Endothelial cell of umbilical vein (primary cell): ENCODE results near the gene SEH1L. TPM values are rescaled to one million over a fixed set of nuclear protein-coding genes. Genes with fewer than 3 reads are reported as not detected.

Source experiments
- BruUV-seq: library from RNA; stranded (reverse); fragments of 400-500 nt; replicated peaks from 2 replicates; lab custom pipeline; 2021; lab: Mats Ljungman, UMichigan
- CTCF ChIA-PET: fragments of 300-600, 350-600 bp; sonication (Branson Sonifier 250); formaldehyde crosslinking; loops from one replicate; lab custom pipeline; 2021; ENCODE audit warnings: antibody characterized with exemption, inconsistent platforms; lab: Charles Lee
- POLR2A ChIA-PET: fragments of 300-600, 350-600 bp; sonication (Branson Sonifier 250); formaldehyde crosslinking; loops from one replicate; lab custom pipeline; 2021; ENCODE audit warnings: antibody characterized with exemption, inconsistent platforms; lab: Charles Lee
- DNase-seq: peaks from one replicate; pipeline ENCODE4 v3.0.0-alpha.2; 2011; ENCODE audit warnings: low read depth, low spot score
- FAIRE-seq: peaks from 2 replicates; lab custom pipeline; 2011; peaks lifted over from hg19 to GRCh38; lab: Jason Lieb, UNC
- H2AFZ ChIP-seq: 2 replicates; pipeline ENCODE4 v1.6.0; 2012; ENCODE audit warnings: low read depth, low read length, control low read depth, inconsistent platforms
- H3K27ac ChIP-seq: 2 replicates; pipeline ENCODE4 v1.5.1; 2011; ENCODE audit warnings: low read depth, mild to moderate bottlenecking, control low read depth, low read length, moderate library complexity; ENCODE audit not compliant: insufficient read depth
- H3K27me3 ChIP-seq, 2 experiments: 2 replicates each; pipeline versions ENCODE4 v1.6.0 to v1.6.1; 2011; ENCODE audit warnings: low read length in 2 of 2, mixed read lengths in 1 of 2; ENCODE audit not compliant: control insufficient read depth in 2 of 2, insufficient read depth in 2 of 2
- H3K36me3 ChIP-seq, 2 experiments: 2 replicates in 1 of 2; 3 replicates in 1 of 2; pipeline ENCODE4 v1.5.1; 2011; ENCODE audit warnings: low read length in 2 of 2, mild to moderate bottlenecking in 1 of 2, moderate library complexity in 1 of 2; ENCODE audit not compliant: control insufficient read depth in 2 of 2, insufficient read depth in 2 of 2; ENCODE audit errors: extremely low read depth in 1 of 2
- H3K4me1 ChIP-seq: 3 replicates; pipeline ENCODE4 v1.5.1; 2011; ENCODE audit warnings: mild to moderate bottlenecking, low read length; ENCODE audit not compliant: control insufficient read depth, insufficient read depth; ENCODE audit errors: extremely low read depth
- H3K4me2 ChIP-seq: 2 replicates; pipeline ENCODE4 v1.6.1; 2011; ENCODE audit warnings: low read length, control low read depth, mixed read lengths; ENCODE audit not compliant: insufficient read depth
- H3K4me3 ChIP-seq, 3 experiments: fragments of 200-600 bp in 1 of 3; sonication (generic), shearing (Covaris generic) in 1 of 3; replicated peaks in 1 of 3; 2 replicates each; pipeline ENCODE4 v1.5.1; 2011 to 2016; ENCODE audit warnings: control low read depth in 3 of 3, low read length in 3 of 3, mild to moderate bottlenecking in 2 of 3, inconsistent platforms in 1 of 3, low read depth in 1 of 3, moderate library complexity in 1 of 3; ENCODE audit not compliant: insufficient read depth in 1 of 3
- H3K79me2 ChIP-seq: 2 replicates; pipeline ENCODE4 v1.6.0; 2012; ENCODE audit warnings: low read length, inconsistent platforms; ENCODE audit not compliant: control insufficient read depth, insufficient read depth
- H3K9ac ChIP-seq: replicated peaks from 2 replicates; pipeline ENCODE3; 2011; ENCODE audit warnings: low read length, control low read depth; ENCODE audit not compliant: insufficient read depth; ENCODE audit errors: extremely low read depth
- H3K9me1 ChIP-seq: replicated peaks from 3 replicates; pipeline ENCODE4 v1.6.0; 2011; ENCODE audit warnings: mild to moderate bottlenecking, low read length; ENCODE audit not compliant: control insufficient read depth, insufficient read depth; ENCODE audit errors: extremely low read depth
- H3K9me3 ChIP-seq: replicated peaks from 2 replicates; pipeline ENCODE4 v1.5.1; 2012; ENCODE audit warnings: low read length, inconsistent platforms; ENCODE audit not compliant: control insufficient read depth, insufficient read depth
- H4K20me1 ChIP-seq: replicated peaks from 2 replicates; pipeline ENCODE3; 2011; ENCODE audit warnings: mild to moderate bottlenecking, low read length; ENCODE audit not compliant: control insufficient read depth, insufficient read depth; ENCODE audit errors: extremely low read depth
- CTCF ChIP-seq, 2 donors: IDR thresholded peaks; 1 replicate in 1 of 2; 2 replicates in 1 of 2; pipeline ENCODE4 v1.5.1; 2011; ENCODE audit warnings: low read length in 2 of 2, mild to moderate bottlenecking in 2 of 2, moderate library complexity in 2 of 2, control low read depth in 1 of 2, inconsistent platforms in 1 of 2, low read depth in 1 of 2; ENCODE audit not compliant: insufficient read depth in 1 of 2; ENCODE audit errors: extremely low read depth in 1 of 2
- EZH2 ChIP-seq: IDR thresholded peaks from 2 replicates; pipeline ENCODE4 v1.6.1; 2012; ENCODE audit warnings: borderline replicate concordance, low read depth, mild to moderate bottlenecking, moderate library complexity, low read length, inconsistent platforms; ENCODE audit not compliant: severe bottlenecking
- FOS ChIP-seq: IDR thresholded peaks from 2 replicates; pipeline ENCODE4 v1.6.1; 2011; ENCODE audit warnings: mild to moderate bottlenecking, low read length, moderate library complexity, borderline replicate concordance; ENCODE audit not compliant: insufficient read depth
- GATA2 ChIP-seq: IDR thresholded peaks from 2 replicates; pipeline ENCODE4 v1.7.0; 2011; ENCODE audit warnings: low read depth, mild to moderate bottlenecking, moderate library complexity, mixed read lengths, low read length; ENCODE audit not compliant: insufficient read length, insufficient read depth
- JUN ChIP-seq: IDR thresholded peaks from 2 replicates; pipeline ENCODE4 v1.6.1; 2011; ENCODE audit warnings: borderline replicate concordance, low read depth; ENCODE audit not compliant: insufficient read length, insufficient read depth
- MAX ChIP-seq: IDR thresholded peaks from 2 replicates; pipeline ENCODE4 v1.6.1; 2011; ENCODE audit not compliant: insufficient read depth, insufficient read length
- MYC ChIP-seq: IDR thresholded peaks from one replicate; pipeline ENCODE4 v1.6.1; 2011; ENCODE audit warnings: mild to moderate bottlenecking, low read depth, low read length
- POLR2A ChIP-seq: IDR thresholded peaks from 2 replicates; pipeline ENCODE4 v1.6.1; 2012; ENCODE audit warnings: low read depth, mild to moderate bottlenecking, control low read depth, low read length
- POLR2AphosphoS5 ChIP-seq: IDR thresholded peaks from 2 replicates; pipeline ENCODE4 v1.6.1; 2012; ENCODE audit warnings: low read depth, mild to moderate bottlenecking, control low read depth, low read length, moderate library complexity; ENCODE audit not compliant: insufficient read depth
- dilution Hi-C: fragments of 300-500 bp; cut with MboI; formaldehyde crosslinking; loops from one replicate; pipeline ENCODE4 v1.15.0; 2019; ENCODE audit warnings: low sequenced_read_pairs; ENCODE audit not compliant: extremely low pct_ligation_motif_present
- intact Hi-C: fragments of 100-400 bp; cut with micrococcal nuclease; formaldehyde crosslinking; loops from one replicate; pipeline ENCODE4 v1.10.0; 2022
- polyA plus RNA-seq, 4 experiments: library from polyadenylated mRNA; depleted of rRNA in 3 of 4; stranded (reverse) in 3 of 4; unstranded in 1 of 4; fragments of >200 nt; gene quantifications; 2 replicates each; pipeline versions ENCODE4 v1.2.1 to v1.2.3, GENCODE V29; 2011 to 2012; ENCODE audit warnings: missing spikeins in 1 of 4
- total RNA-seq: library from RNA; stranded (reverse); gene quantifications from 2 replicates; pipeline ENCODE4 v1.2.3, GENCODE V29; 2021

The SEH1L gene
- total and polyA plus RNA-seq, 2 donors (not counting 3 experiments of a cell fraction or from before 2014, with no cell fraction given): 19.8 to 42.8 TPM

- dilution Hi-C loops: no loop called here
- H3K27me3 ChIP-seq: no peaks in the 10 kb centered on the region
- no peaks in the 10 kb centered on the region for H4K20me1 ChIP-seq
- POLR2A ChIA-PET: interaction anchor here (1.0 kb wide), 1 partner anchor 22 kb away, joined by 3 read pairs; the partner anchor contains the start of gene CEP192
- no peaks in the 10 kb centered on the region for H3K79me2 ChIP-seq
- H3K4me2 ChIP-seq: no peak overlapping the region
- H3K27ac ChIP-seq: no peak overlapping the region
- no peak overlapping the region for H3K4me3 ChIP-seq
- DNase-seq: no peak
- H3K4me1 ChIP-seq: no peaks in the 10 kb centered on the region
- H3K9me1 ChIP-seq: no peaks in the 10 kb centered on the region
- H2AFZ ChIP-seq: no peak overlapping the region
- H3K9ac ChIP-seq: no peak overlapping the region
- intact Hi-C loops: no loop called here
- FAIRE-seq: no peak
- CTCF ChIA-PET: no interaction called here
- no TSS peak for BruUV-seq
- H3K9me3 ChIP-seq: no peaks in the 10 kb centered on the region
- TF ChIP-seq POLR2A: no peak
- no peak for TF ChIP-seq CTCF (IDR thresholded peaks at IDR 0.05; ENCODE audit: extremely low read depth in 1 of 2, insufficient read depth in 1 of 2, low read depth in 1 of 2, low read length in 2 of 2)
- no peak for TF ChIP-seq POLR2AphosphoS5
- no peak for TF ChIP-seq MYC
- no peak for TF ChIP-seq GATA2
- TF ChIP-seq FOS: no peak
- no peak for TF ChIP-seq EZH2
- TF ChIP-seq JUN: no peak
- TF ChIP-seq MAX: no peak
- H3K36me3 ChIP-seq: no peaks in the 10 kb centered on the region
Observed at GRCh38 chr18:12968619-12969018, 20.8 kb downstream of the SEH1L start.
